Activated CD4-positive, alpha-beta T cell treated with anti-CD3 and anti-CD28 coated beads, Interleukin-2, amount 50 U/mL, for 48 hours (primary cell): ENCODE results near the gene MECP2.

ENCODE experiments used
- DNase-seq, 2 experiments: peaks; one replicate each; pipeline ENCODE4 v3.0.0-alpha.2; 2020

Gene MECP2

DNA sequence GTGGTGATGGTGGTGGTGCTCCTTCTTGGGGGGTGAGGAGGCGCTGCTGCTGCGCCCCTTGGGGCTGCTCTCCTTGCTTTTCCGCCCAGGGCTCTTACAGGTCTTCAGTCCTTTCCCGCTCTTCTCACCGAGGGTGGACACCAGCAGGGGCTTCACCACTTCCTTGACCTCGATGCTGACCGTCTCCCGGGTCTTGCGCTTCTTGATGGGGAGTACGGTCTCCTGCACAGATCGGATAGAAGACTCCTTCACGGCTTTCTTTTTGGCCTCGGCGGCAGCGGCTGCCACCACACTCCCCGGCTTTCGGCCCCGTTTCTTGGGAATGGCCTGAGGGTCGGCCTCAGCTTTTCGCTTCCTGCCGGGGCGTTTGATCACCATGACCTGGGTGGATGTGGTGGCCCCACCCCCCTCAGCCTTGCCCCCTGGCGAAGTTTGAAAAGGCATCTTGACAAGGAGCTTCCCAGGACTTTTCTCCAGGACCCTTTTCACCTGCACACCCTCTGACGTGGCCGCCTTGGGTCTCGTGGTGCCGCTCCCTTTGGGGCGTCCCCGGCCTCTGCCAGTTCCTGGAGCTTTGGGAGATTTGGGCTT lies 66.7 kb downstream of the MECP2 start:
- no peak for DNase-seq

DNA sequence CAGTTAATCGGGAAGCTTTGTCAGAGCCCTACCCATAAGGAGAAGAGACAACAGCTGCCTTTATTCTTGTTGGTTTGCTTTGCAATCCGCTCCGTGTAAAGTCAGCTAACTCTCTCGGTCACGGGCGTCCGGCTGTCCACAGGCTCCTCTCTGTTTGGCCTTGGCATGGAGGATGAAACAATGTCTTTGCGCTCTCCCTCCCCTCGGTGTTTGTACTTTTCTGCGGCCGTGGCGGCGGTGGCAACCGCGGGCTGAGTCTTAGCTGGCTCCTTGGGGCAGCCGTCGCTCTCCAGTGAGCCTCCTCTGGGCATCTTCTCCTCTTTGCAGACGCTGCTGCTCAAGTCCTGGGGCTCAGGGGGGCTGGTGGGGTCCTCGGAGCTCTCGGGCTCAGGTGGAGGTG lies 67.3 kb downstream of the MECP2 start:
- no peak for DNase-seq

DNA sequence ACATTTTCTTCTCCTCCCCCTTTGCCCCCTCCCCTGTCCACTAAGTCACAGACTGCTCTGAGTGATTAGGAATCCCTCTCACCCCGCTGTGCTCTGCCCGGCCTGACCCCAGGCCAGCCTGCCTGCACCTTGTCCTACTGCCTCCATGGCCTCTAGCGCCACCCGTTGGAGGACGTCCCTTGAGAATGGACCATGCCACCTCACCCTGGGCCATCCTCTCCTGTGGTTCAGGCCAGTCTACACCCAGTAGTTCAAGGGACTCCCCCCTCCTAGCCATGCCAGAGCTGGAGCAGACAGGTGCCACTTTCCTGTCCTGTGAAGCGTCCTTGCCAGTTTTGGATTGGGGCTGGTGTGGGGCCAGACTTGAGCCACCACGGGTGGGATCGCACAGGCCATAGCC lies 68.1 kb downstream of the MECP2 start:
- no peak for DNase-seq

DNA sequence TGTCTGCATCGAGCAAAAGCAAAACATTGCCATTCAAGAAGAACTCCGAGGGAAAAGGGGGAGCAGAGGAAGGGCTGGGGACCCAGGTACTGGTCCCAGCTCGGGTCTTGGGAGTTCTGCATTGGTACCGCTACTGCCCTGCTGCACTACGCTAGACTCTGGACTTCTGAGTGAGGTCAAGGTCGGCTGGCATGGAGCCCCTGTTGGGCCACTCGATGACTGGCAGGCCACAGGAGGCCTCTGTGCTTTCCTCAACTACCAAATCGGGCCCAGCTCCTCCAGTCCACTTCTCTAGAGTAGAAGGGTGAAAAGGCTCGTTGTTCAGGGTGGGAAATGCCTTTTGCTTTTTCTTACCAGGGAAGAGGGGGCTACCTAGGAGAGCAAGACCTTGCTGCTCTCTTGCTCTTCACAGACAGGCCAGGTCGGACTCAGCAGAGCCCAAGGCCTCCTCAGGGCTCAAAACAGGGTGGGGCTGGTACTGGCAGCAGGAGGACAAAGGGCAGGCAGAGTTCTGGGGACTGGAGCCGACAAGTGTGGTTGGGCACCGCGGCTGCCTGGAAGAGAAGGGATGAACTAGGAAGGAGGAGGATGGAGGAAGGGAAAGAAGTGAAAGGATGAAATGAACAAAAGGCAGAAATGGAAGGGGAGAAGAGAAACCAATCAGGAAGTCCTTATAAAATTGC lies 68.9 kb downstream of the MECP2 start:
- DNase-seq = no peak

DNA sequence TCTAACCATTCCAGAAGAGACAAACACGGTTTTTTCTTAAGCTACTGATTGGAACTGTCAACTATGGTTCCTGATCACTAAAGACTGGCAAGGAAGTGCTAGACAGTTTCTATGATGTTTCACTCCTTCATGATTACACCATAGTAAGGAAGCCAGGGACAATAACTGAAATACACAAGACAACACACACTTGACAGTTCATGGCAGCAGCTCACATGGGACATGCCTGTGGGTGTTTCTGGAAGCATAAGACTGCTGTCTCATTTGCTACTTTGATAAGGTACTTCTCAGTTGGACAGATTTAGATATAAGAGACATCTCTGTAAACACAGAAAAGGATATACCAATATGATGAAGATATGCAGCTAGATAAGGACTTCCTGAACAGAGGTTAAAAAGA lies 69.5 kb downstream of the MECP2 start:
- no peak for DNase-seq

DNA sequence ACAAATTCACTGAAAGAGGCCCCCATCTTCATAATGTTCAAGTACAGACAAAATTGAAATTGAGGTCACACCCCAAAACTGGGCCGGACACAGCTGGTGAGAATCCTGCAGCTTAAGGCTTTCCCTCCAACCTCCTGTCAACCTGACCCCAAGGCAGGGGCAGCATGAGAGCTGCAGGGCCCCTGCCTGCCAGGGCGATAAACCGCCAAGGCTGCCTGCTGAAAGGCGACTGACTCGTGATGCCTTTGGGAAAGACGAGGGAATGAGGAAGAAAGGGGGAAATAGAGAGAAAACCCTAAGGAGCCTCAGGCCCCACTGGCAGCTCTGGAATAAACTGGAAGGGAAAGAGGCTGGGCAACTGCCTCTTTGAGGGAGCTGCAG lies 70.5 kb downstream of the MECP2 start:
- DNase-seq = no peak

DNA sequence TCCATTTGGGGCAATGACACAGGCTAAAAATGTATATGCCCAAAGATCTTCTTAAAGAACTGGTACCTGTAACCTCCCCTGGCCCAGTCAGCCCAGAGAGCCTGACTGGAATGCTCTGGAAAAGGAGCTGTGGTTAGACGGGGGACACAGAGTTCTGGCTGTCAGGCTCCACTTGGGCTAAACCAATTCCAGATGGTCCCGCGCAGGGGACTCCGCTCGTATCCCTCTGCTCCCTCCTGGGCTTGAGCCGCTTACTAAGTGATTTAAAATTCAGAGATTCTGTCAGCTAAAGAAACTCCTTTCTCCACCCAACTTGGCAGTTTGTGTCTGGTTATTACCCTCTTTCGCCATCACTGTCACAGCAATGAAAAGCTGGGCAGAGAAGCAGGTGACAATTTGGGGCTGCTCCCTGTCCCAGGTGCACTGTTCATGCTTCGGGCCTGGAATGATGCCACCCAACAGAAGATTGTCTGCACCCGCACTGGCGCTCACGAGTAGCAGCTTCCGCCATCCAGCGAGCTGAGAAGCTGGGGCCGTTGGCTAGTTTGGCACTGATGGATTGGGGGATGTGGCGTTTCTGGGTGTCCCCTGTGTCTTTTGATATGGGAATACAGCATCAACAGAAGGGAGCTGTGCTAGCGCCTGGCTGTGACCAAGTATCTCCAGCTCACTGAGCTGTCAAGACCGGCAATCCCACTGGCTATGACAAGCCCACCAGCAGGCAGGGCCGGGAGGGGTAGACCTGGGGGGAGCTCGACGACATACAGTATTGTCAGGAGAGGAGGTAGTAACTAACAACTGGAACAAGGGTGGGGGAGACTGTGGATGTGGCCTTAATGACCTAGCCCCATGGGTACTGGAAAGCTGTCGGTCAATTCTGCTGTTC lies 71.1 kb downstream of the MECP2 start:
- DNase-seq = no peak

DNA sequence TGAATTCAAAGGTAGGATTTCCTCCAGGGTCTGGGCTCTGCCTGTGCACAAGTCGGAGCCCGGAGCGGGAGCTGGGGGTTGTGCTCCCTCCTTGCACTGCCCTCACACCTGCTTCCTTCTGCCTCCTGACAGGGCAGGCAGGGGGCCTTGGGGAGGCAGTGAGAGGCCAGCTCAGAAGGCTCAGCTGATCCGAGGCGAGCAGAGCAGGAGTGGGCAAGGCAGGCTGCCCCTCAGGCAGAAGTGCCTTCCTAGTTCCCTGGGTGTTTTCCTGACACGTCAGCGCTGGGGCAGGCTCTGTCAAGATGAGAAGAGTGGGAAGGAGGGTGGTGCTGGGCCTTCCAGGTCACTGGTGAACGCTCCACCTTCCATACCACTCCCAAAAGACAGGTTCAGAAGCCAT lies 72.3 kb downstream of the MECP2 start:
- DNase-seq = no peak

DNA sequence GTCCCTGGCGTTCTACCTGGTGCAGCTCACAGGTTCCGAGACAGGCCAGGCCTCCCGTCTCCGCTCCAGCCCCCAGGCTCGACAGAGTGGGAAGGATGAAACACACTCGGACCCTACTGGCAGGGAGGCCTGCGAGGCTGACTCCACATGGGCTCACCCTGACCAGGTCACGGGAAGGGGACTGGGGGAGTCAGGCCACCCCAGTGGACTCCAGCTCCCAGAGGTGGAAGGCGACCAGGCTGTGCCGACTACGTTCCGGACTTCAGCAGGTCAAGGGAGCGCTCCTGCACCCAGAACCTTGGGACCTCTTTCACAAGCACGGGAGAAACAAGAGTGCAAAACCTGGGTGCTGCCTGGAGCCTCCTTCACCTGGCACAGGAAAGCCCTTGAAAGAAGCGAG lies 73.2 kb downstream of the MECP2 start:
- no peak for DNase-seq

DNA sequence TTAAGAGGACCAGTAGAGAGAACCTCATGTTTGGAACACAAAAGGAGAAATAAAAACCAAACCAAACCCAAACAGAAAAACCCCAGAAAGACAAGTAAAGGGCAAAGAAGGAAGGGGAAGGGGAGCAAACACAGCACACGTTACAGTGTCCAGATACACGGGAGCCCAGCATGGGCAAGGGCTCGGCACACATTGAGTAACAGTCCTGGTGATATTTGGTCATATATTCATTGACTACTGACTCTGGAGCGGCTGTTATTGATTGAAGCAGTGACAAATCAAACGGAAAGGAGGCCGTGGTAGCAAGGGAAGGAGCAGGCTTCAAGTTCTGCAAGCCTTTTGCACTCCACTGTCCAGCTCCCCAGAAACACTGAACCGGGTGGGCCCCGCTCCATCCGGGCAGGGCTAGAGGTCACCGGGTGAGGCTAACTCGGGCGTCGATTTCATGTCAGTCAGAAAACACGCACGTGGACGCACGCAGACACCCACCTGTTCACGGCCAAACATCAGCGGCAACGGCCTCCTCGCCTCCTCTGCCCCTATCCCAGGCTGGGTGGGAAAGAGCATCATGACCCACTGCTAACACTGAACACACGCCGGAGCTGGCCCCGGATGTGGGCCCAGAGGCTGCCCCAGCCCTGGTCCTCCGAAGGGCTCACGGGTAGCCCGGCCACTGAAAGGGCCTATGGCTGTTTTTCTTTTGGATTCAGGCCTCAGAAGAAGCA lies 74.1 kb downstream of the MECP2 start:
- no peak for DNase-seq

DNA sequence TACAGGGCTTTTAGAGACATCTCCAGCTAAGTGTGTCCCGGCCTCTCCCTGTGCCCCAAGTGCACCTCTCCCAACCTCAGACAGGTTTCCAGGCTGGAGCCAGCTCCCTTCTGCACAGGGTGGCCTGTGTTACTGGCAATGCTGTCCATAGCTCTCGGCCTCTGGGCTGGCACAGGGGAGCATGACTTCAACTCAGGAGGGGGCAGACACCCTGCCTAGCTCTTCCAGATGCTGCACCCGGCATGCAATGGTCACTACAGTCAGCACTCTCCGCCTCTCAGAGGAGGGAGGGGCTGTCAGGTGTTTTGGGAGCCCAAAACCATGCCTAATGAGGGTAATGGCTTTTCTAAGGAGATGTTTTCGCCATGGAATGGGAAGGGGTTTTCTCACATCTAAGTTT lies 75.4 kb downstream of the MECP2 start:
- DNase-seq = no peak

DNA sequence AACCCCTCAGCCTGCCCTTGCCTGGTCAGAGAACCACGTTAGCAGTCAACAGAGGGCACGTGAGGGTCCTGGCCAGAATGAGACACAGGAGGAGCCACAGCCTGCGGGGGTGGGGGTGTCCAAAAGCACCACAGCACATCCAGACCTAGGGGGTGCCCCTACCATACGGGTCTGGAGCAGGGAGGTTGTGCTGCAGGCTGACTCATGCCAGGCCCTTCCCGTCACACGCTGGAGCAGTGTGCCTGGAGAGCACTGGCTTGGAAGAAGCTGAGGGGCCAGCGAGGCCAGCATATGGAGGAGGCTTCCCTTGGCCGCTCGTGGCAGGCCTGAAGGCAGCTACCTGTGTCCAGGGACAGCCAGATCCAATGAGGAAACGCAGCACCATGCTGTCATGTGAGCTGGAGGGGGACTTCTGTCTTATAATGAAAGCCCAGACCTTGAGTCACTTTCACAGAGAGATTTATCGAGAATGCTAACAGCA lies 76.3 kb downstream of the MECP2 start:
- peak; percentile 37 to 48 for DNase-seq

DNA sequence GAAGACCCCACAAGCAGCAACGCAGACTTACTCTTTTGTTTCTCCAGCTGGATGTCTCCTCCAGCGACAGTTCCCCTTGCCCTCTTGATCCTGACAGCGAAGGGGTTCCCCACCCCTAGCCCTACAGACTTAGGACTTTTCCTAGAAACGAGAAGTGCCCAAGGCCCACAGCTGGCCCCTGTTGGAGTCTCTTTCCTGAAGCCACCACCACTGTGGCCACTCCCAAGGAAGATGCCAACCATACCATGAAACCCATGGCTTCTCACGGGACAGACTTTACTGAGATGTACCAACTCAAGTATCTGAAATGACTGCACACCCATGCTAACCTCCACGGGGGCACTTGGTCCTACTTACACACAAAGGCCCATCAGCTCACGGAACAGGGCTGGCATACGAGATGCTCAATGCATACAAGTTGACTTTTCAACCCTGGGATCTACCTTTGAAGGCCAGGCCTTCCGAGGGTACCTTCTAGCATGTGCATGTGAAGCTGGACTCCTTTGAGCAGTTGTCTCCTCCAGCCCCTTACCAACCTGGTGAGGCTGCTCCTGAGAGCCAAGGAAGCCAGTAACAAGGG lies 76.9 kb downstream of the MECP2 start:
- peak in 1 of 2 experiments; percentile 9 for DNase-seq

DNA sequence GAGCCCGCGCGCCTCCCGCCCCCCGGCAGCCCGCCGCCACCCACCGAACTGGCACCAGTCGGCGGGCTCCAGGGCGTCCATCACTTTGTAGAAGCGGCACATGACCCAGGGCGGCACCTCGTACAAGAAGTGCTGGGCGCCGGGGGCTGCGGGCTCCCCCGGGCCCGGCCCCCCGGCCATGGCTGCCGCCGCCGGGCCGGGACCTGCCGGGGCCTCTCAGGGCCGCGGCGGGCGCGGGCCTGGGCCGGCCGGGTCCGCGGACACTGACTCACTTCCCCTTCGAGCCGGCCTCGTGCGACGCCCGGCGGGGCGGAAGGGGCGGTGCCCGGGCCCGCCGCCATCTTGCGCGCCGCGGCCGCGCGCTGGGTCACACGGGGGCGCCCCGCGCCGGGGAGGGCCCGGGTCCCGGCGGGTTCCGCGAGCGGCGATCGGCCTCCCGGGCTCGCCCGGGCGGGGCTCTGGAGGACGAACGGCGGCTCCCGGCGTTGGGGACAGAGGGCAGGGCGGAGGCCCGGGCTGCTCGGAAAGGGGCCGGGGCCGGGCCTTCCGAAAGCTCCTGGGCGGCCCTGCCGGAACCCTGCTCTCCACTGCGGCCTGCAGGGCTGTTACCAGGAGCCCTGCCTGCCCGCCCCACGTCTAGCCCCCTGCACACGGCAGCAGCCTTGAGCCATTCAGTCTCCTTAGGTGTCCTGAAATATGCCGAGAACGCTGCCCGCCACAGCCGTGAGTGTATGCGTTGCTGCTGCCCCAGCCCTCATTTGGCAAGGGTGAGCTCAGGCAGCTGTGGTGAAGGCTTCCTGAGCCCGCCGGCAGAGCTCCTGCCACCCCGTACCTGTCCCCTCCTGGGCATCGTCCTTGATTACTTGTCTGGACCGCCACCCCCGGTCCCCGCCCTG lies 77.6 kb downstream of the MECP2 start, which contains the start of gene IRAK1:
Gene IRAK1 (minus strand): TSS at position 270 of the 896 bp plus-strand sequence. CDS start 90 bp downstream, at position 180.
- DNase-seq = peak; percentile 52 to 57

DNA sequence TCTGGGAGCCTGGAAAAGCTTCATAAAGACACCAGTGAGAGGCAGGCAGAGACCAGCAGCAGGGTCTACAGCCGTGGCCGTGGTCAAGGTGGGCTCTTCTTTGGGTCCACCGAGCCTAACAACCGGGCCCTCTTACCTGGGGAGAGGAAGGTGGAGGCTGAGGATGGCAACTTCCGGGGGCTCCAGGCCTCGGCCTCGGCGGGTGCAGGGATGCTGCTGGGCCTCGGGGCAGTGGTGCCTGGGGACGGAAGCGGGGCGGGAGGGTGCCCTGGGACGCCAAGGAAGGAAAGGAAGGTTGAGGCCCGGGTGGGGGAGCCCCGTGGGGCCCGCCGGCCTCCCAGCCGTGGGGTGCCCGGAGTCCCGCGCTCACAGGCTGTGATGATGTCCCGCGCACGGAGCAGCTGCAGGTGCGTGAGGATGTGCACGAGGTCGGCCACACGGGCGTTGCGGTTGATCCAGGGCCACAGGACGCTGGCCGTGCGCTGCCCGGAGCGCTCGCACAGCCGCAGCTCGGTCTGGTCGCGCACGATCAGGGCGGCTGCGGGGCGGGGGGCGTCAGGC lies 78.4 kb downstream of the MECP2 start:
- DNase-seq = peak; percentile 32 to 40

DNA sequence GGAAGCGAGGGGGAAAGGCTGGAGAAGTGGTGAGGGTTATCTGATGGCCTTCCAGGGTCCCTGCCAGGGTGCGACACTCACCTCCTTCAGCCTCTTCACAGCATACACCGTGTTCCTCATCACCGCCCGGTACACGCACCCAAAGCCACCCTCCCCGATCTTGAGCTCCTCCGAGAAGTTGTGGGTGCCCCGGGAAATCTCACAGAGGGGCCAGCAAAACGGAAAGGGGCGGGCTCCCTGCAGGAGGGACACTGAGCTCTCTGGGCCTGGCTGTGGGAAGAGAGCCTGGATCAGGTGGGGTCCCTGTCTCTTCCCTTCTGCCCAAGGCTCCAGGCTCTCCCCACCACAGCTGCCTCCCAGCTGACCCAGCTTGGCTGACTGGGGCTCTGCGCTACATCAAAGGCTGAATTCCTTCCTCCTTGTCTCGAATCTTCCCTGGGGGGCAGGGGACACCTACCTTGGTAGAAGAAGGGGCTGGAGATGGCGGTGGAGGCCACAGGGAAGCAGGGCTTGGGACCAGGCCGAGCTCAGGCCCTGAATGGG lies 78.9 kb downstream of the MECP2 start:
- DNase-seq = no peak

DNA sequence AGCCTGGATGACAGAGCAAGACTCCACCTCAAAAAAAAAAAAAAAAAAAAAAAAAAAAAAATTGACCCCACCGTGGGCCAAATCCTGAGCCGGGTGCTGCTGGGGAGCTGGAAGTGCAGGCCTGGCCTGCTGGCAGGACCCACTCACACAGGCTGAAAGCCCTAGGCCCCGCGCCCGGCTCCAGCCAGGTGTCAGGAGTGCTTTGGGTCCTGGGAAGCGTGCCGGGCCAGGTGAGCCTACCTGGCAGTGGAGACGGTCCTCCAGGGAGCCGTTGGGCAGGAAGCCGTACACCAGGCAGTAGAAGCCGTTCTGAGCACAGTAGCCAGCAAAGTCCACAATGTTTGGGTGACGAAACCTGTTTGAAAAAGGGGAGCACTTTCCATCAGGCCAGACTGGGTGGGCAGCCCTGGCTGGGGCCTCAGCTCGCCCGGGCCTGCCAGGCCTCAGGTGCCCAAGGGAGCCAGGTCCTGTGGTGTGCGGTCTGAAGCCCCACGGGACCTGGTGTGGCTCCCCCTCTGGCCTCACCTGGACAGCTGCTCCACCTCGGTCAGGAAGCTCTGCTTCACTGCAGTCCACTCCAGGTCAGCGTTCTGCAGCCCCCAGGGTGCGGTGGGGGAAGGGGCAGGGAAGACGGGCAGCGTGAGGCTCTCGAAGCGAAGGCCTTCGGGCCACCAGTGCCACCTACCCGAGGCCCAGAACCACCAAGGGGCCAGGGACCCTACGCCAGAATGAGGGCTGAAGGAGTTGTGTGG lies 79.6 kb downstream of the MECP2 start:
- no peak for DNase-seq

DNA sequence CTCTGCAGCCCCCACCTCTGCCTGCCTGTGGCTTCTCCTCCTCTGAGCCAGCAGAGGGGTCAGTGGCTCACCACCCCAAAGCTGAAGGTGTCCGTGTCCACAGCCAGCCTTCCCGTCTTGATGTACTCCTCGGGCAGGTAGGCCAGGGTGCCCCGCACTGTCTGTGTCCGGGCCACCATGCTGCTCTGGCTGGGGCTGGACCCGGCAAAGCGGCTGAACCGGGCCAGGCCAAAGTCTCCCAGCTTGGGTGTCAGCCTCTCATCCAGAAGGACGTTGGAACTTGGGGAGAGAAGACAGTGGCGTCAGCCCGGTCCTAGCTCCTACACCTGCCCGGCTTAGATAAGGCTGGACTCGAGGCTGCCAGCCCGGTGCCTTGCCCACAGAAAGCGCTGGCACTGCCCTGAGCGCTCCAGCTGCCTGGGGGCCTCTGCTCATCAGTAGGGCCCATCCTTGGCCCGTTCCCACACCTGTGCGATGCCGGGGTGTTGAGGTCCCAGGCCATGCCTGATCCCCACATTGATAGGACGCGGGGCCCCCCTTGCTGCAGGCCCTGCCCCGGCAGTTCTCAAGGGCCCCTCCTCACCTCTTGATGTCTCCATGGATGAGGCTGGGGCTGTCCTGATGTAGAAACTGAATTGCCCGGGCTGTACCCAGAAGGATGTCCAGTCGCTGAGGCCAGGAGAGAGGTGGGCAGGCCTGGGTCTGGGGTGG lies 81.0 kb downstream of the MECP2 start:
- DNase-seq = no peak

DNA sequence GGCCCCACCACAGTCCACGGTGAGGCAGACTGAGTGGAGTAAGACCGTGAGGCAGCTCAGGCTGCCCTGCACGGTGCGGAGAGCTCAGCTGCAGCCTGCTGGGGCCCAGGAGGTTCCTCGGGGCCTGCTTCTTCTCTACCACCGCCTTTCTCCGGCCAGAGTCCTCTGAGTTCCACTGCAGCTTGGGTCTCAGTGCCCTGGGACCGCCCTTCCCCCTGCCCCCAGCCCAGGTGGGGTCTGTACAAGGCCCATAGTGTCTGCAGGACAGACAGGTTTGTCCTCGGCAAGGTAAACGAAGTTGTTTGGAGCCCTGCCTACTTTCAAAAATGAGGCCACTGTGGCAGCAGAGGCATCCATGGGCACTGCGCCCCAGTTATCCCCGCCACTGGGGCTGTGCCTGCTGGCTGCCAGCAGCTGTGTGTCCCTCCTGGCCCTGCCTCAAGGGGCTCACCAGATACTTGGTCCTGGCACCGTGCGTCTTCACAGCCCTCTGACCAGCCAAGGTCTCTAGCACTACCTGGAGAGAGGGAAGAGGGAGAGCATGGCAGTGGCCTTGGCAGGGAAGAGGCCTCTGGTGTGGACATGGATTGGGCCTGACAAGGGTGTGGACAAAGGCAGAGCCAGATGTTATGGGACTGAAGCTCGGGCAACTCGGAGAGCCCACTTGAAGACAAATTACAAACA lies 81.8 kb downstream of the MECP2 start:
- no peak for DNase-seq
